ENCODE data around the gene EMC6. TPM values are rescaled to one million over a fixed set of nuclear protein-coding genes. Genes with fewer than 3 reads are reported as not detected.

Gene EMC6
- total and polyA plus RNA-seq, 2 of the 4 experiments (the other 2 are of a cell fraction), result 10.9 to 80.5 TPM

GRCh38 chr17:3667366-3668278, 990 bp upstream of the EMC6 start:
- Histone ChIP-seq H2BK20ac (ENCODE audit: low read depth, low read length) (no peak overlapping the region; the same call in 1 of the 2 replicates), H3K14ac (replicated peaks; ENCODE audit: low read depth, low read length) (peak overlapping the region; percentile 99), H3K4me3 (ENCODE audit: insufficient read depth, low read depth, low read length) (peak overlapping the region; percentile 70), H4K20me1 (ENCODE audit: insufficient read depth, low read length) (peaks cover 53% of the 10 kb centered on the region), H3K23ac (ENCODE audit: low read depth, low read length) (peak overlapping the region; percentile 97), H3K79me1 (ENCODE audit: low read depth in 1 of 2, low read length in 2 of 2) (peaks cover 6 to 70% of the 10 kb centered on the region in 2 experiments; a peak in 3 of 4 replicates), H2BK15ac (ENCODE audit: low read depth, low read length) (peak overlapping the region; percentile 50; the same call in 1 of the 3 replicates), H3K9me3 (ENCODE audit: control insufficient read depth, insufficient read depth, low read length) (no peaks in the 10 kb centered on the region), H4K91ac (ENCODE audit: insufficient read depth, low read depth, low read length) (peak overlapping the region; percentile 94), H2BK120ac (ENCODE audit: low read depth, low read length) (peak overlapping the region; percentile 86), H3K9ac (ENCODE audit: low read depth, low read length) (peak overlapping the region; percentile 93), H2BK5ac (ENCODE audit: low read depth, low read length, poor library complexity, severe bottlenecking) (peak overlapping the region; percentile 92), H3K4ac (ENCODE audit: low read depth, low read length) (peak overlapping the region; percentile 98), H2AFZ (replicated peaks; ENCODE audit: low read length, poor library complexity) (peak overlapping the region; percentile 91), H3K4me2 (ENCODE audit: low read depth, low read length) (peak overlapping the region; percentile 87), H3K56ac (ENCODE audit: extremely low read depth, insufficient read depth, low read length) (peak overlapping the region; percentile 98), H2AK9ac (replicated peaks; ENCODE audit: low read depth, low read length, poor library complexity) (peak overlapping the region; percentile 100), H3K27ac (ENCODE audit: insufficient read depth, low read length) (peak overlapping the region; percentile 93), H3K9me1 (ENCODE audit: insufficient read depth, low read length) (peaks cover 26% of the 10 kb centered on the region), H3K27me3 (ENCODE audit: control insufficient read depth, insufficient read depth, low read length) (no peaks in the 10 kb centered on the region), H4K8ac (ENCODE audit: low read depth in 2 of 2, low read length in 2 of 2) (peak overlapping the region; percentile 79 to 83), H3K4me1 (ENCODE audit: control insufficient read depth, insufficient read depth, low read length) (peaks cover 10% of the 10 kb centered on the region), H2AK5ac (ENCODE audit: low read depth, low read length) (peak overlapping the region; percentile 88), H3K18ac (ENCODE audit: low read depth, low read length) (peak overlapping the region; percentile 81), H3K36me3 (ENCODE audit: control insufficient read depth, insufficient read depth, low read length) (peaks cover 32% of the 10 kb centered on the region), H4K5ac (ENCODE audit: low read depth, low read length) (peak overlapping the region; percentile 80)
- TF ChIP-seq SMC3 (IDR thresholded peaks at IDR 0.05; ENCODE audit: low read depth, low read length) (0 out of 2 replicates have a peak, but pooled peaks have one; percentile 1), ELK1 (IDR thresholded peaks at IDR 0.05; ENCODE audit: borderline replicate concordance, low read depth, low read length) (no peak), MXI1 (IDR thresholded peaks at IDR 0.05; ENCODE audit: borderline replicate concordance, low read depth, low read length) (peak; percentile 78; the same call in 1 of the 2 replicates), MAZ (IDR thresholded peaks at IDR 0.05; ENCODE audit: borderline replicate concordance, low read depth, low read length) (peak; percentile 95), RFX5 (IDR thresholded peaks at IDR 0.05; ENCODE audit: low read depth, low read length) (no peak), FOS (IDR thresholded peaks at IDR 0.05; ENCODE audit: low read depth, low read length) (peak; percentile 56; the same call in 1 of the 2 replicates), BHLHE40 (IDR thresholded peaks at IDR 0.05; ENCODE audit: low read depth, low read length) (peak; percentile 23; the same call in 1 of the 2 replicates)
- dilution Hi-C loops (cut with HindIII; ENCODE audit: low sequenced_read_pairs, unreplicated experiment) (no loop called here), in situ Hi-C loops (cut with MboI; ENCODE audit: low sequenced_read_pairs) (no loop called here), intact Hi-C loops (cut with micrococcal nuclease) (loop anchor here (5.0 kb wide), 1 partner anchor 55 kb away; the partner anchor contains the start of gene HASPIN)
- DNase-seq (peak; percentile 91), ATAC-seq (ENCODE audit: low read depth) (peak; percentile 80)
- BruUV-seq (replicated peaks), result no TSS peak
- ChIA-PET CTCF (no interaction called here), POLR2A (ENCODE audit: unreplicated experiment) (interaction anchor here (0.6 kb wide), 1 partner anchor 66 kb away, joined by 3 read pairs; no protein-coding TSS in a partner anchor)
- 0% methylated on average over 8 of the region's 39 CpGs; no CpG with 5 or more reads in 1 of the 2 experiments for WGBS, 2 experiments (ENCODE audit: extremely low coverage in 2 of 2, insufficient read length in 1 of 2)
